OCI-LY1 (cell line): ENCODE results near the gene TMC2.

ENCODE experiments used
- EZH2 ChIP-seq: fragments of 200-600 bp; sonication (generic), shearing (Covaris generic); IDR thresholded peaks from 2 replicates; pipeline ENCODE4 v1.8.0; 2017; ENCODE audit warnings: borderline replicate concordance, mixed run types, mild to moderate bottlenecking, antibody characterized with exemption, low read length, moderate library complexity, mixed read lengths
- TF ChIP-seq, protein P1 (sequence below): fragments of 200-600 bp; sonication (generic), shearing (Covaris generic); IDR thresholded peaks from 2 replicates; pipeline ENCODE4 v1.5.1; 2017; ENCODE audit warnings: mild to moderate bottlenecking, antibody characterized with exemption, low read length, moderate library complexity, mixed read lengths

DNA sequence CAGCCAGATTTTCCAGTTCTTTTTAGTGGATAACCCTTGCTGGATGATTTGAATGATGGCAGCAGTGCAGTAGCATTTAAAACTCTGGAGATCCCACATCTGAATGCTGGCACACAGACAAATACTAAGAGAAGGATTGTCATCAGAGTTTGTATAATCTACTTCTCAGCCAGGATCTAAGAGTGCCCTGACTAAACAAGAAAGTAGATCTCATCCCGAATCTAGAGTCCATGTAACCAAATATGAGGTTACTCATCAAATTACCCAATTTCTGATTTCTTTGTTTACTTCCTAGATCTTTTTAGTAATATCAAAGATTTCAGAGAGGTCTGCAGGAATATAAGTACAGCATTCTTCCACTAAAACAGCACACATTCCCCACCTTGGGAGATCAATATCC lies 7.8 kb downstream of the TMC2 start:
- TF ChIP-seq, protein P1, sequence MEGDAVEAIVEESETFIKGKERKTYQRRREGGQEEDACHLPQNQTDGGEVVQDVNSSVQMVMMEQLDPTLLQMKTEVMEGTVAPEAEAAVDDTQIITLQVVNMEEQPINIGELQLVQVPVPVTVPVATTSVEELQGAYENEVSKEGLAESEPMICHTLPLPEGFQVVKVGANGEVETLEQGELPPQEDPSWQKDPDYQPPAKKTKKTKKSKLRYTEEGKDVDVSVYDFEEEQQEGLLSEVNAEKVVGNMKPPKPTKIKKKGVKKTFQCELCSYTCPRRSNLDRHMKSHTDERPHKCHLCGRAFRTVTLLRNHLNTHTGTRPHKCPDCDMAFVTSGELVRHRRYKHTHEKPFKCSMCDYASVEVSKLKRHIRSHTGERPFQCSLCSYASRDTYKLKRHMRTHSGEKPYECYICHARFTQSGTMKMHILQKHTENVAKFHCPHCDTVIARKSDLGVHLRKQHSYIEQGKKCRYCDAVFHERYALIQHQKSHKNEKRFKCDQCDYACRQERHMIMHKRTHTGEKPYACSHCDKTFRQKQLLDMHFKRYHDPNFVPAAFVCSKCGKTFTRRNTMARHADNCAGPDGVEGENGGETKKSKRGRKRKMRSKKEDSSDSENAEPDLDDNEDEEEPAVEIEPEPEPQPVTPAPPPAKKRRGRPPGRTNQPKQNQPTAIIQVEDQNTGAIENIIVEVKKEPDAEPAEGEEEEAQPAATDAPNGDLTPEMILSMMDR = no peak
- no peak for TF ChIP-seq EZH2
